Osteoblast (primary cell): ENCODE measurements around the gene RAP1GAP. TPM values are rescaled to one million over a fixed set of nuclear protein-coding genes. Genes with fewer than 3 reads are reported as not detected.

Experiments used
- DNase-seq: peaks from one replicate; pipeline ENCODE4 v3.0.0; 2011; ENCODE audit warnings: low spot score, mixed read lengths; ENCODE audit not compliant: insufficient read length; ENCODE audit errors: missing footprints
- H2AFZ ChIP-seq: 2 replicates; pipeline ENCODE4 v1.6.0; 2011; ENCODE audit warnings: mild to moderate bottlenecking, low read length
- H3K27ac ChIP-seq: 2 replicates; pipeline ENCODE4 v1.5.1; 2011; ENCODE audit warnings: mild to moderate bottlenecking, low read depth, low read length, moderate library complexity
- H3K27me3 ChIP-seq: 2 replicates; pipeline ENCODE4 v1.6.0; 2012; ENCODE audit warnings: mild to moderate bottlenecking, control low read depth, inconsistent platforms, low read length, moderate library complexity; ENCODE audit not compliant: insufficient read depth
- H3K36me3 ChIP-seq: 2 replicates; pipeline ENCODE4 v1.5.1; 2011; ENCODE audit warnings: mild to moderate bottlenecking, low read length, control low read depth, moderate library complexity; ENCODE audit not compliant: insufficient read depth
- H3K4me1 ChIP-seq: 2 replicates; pipeline ENCODE4 v1.5.1; 2011; ENCODE audit warnings: mild to moderate bottlenecking, low read length, control low read depth, moderate library complexity; ENCODE audit not compliant: insufficient read depth
- H3K4me2 ChIP-seq: 2 replicates; pipeline ENCODE4 v1.6.0; 2011; ENCODE audit warnings: mild to moderate bottlenecking, low read length; ENCODE audit not compliant: insufficient read depth
- H3K4me3 ChIP-seq: fragments of 200-600 bp; sonication (generic); 3 replicates; pipeline ENCODE4 v1.5.1; 2012; ENCODE audit warnings: mild to moderate bottlenecking, low read length, inconsistent platforms; ENCODE audit not compliant: insufficient read depth
- H3K79me2 ChIP-seq: 2 replicates; pipeline ENCODE4 v1.6.0; 2012; ENCODE audit warnings: mild to moderate bottlenecking, low read length, control low read depth, inconsistent platforms; ENCODE audit not compliant: insufficient read depth
- H3K9me3 ChIP-seq: 2 replicates; pipeline ENCODE4 v1.5.1; 2011; ENCODE audit warnings: low read depth, low read length, control low read depth
- H4K20me1 ChIP-seq: 2 replicates; pipeline ENCODE4 v1.6.0; 2012; ENCODE audit warnings: mild to moderate bottlenecking, low read length, control low read depth; ENCODE audit not compliant: insufficient read depth
- CTCF ChIP-seq: IDR thresholded peaks from 2 replicates; pipeline ENCODE4 v1.5.1; 2011; ENCODE audit warnings: mild to moderate bottlenecking, low read depth, low read length, moderate library complexity; ENCODE audit errors: extremely low read depth
- total RNA-seq: library from RNA; depleted of rRNA; stranded (reverse); fragments of >200 nt; gene quantifications from 2 replicates; pipeline ENCODE4 v1.2.3, GENCODE V29; 2012

Gene RAP1GAP
- total RNA-seq, 1 donor: under 0.01 TPM

GRCh38 chr1:21706151-21706835 is 37.1 kb upstream of the RAP1GAP start:
- Histone ChIP-seq H3K9me3 (no peaks in the 10 kb centered on the region), H3K27ac (no peak overlapping the region)
- no peak for DNase-seq

GRCh38 chr1:21705303-21705980 is 36.3 kb upstream of the RAP1GAP start:
- TF ChIP-seq CTCF: no peak
- H3K9me3 ChIP-seq: no peaks in the 10 kb centered on the region
- DNase-seq: no peak

More at GRCh38 chr1:21706151-21706835, 37.1 kb upstream of the RAP1GAP start:
- H3K79me2 ChIP-seq: no peaks in the 10 kb centered on the region
- H4K20me1 ChIP-seq: peaks cover 19% of the 10 kb centered on the region
- H3K27me3 ChIP-seq: no peaks in the 10 kb centered on the region
- H3K4me1 ChIP-seq: peaks cover 34% of the 10 kb centered on the region
- no peak overlapping the region for H3K4me2 ChIP-seq
- no peak overlapping the region for H2AFZ ChIP-seq
- H3K4me3 ChIP-seq: no peak overlapping the region
- peaks cover 29% of the 10 kb centered on the region for H3K36me3 ChIP-seq
- no peak for TF ChIP-seq CTCF

GRCh38 chr1:21704145-21704544 is 35.0 kb upstream of the RAP1GAP start:
- no peak overlapping the region for H3K4me3 ChIP-seq
- peaks cover 33% of the 10 kb centered on the region for H3K36me3 ChIP-seq
- H3K4me2 ChIP-seq: peak overlapping the region; percentile 35
- no peak for TF ChIP-seq CTCF
- DNase-seq: no peak
- H3K27ac ChIP-seq: peak overlapping the region; percentile 73
- H3K27me3 ChIP-seq: no peaks in the 10 kb centered on the region
- no peaks in the 10 kb centered on the region for H3K79me2 ChIP-seq
- no peaks in the 10 kb centered on the region for H3K9me3 ChIP-seq
- H4K20me1 ChIP-seq: peaks cover 16% of the 10 kb centered on the region
- peaks cover 34% of the 10 kb centered on the region for H3K4me1 ChIP-seq
- H2AFZ ChIP-seq: no peak overlapping the region

More at GRCh38 chr1:21705303-21705980, 36.3 kb upstream of the RAP1GAP start:
- peaks cover 32% of the 10 kb centered on the region for H3K36me3 ChIP-seq
- no peak overlapping the region for H3K4me3 ChIP-seq
- H3K4me1 ChIP-seq: peaks cover 34% of the 10 kb centered on the region
- H3K4me2 ChIP-seq: no peak overlapping the region
- H3K27me3 ChIP-seq: no peaks in the 10 kb centered on the region
- H3K79me2 ChIP-seq: no peaks in the 10 kb centered on the region
- H2AFZ ChIP-seq: no peak overlapping the region
- no peak overlapping the region for H3K27ac ChIP-seq
- peaks cover 16% of the 10 kb centered on the region for H4K20me1 ChIP-seq

- peak overlapping the region; percentile 73 for H3K27ac ChIP-seq
- no peak for DNase-seq
- peak; percentile 48 for TF ChIP-seq CTCF
- no peak overlapping the region for H2AFZ ChIP-seq
- no peaks in the 10 kb centered on the region for H3K79me2 ChIP-seq
- peaks cover 16% of the 10 kb centered on the region for H4K20me1 ChIP-seq
- no peak overlapping the region for H3K4me3 ChIP-seq
- H3K4me2 ChIP-seq: peak overlapping the region; percentile 35
- peaks cover 34% of the 10 kb centered on the region for H3K4me1 ChIP-seq
- no peaks in the 10 kb centered on the region for H3K9me3 ChIP-seq
- H3K36me3 ChIP-seq: peaks cover 33% of the 10 kb centered on the region
- no peaks in the 10 kb centered on the region for H3K27me3 ChIP-seq
These were observed 34.3 kb upstream of the RAP1GAP start for GRCh38 chr1:21703318-21703963.
